GM12874 (cell line): ENCODE results near the gene NEXMIF.

Experiments
- CTCF ChIP-seq: IDR thresholded peaks from 2 replicates; pipeline ENCODE4 v1.5.1; 2011; ENCODE audit warnings: low read depth, mild to moderate bottlenecking, control low read depth, low read length, moderate library complexity; ENCODE audit not compliant: insufficient read depth

The NEXMIF gene

GRCh38 chrX:74925225-74926088 is at the start of gene NEXMIF:
Gene NEXMIF (minus strand): TSS chrX:74925452.
- peak; percentile 20; the same call in 1 of the 2 replicates for TF ChIP-seq CTCF

- TF ChIP-seq CTCF: no peak
Measured at GRCh38 chrX:74949717-74950116, 24.5 kb upstream of the NEXMIF start.

GRCh38 chrX:74940414-74940813 is 15.2 kb upstream of the NEXMIF start:
- TF ChIP-seq CTCF: no peak

GRCh38 chrX:74931214-74931613 is 6.0 kb upstream of the NEXMIF start:
- no peak for TF ChIP-seq CTCF

GRCh38 chrX:74924449-74925224 is 615 bp downstream of the NEXMIF start:
- TF ChIP-seq CTCF: no peak

- no peak for TF ChIP-seq CTCF
Measured at GRCh38 chrX:74923942-74924448, 1.3 kb downstream of the NEXMIF start.

GRCh38 chrX:74922922-74923543 is 2.2 kb downstream of the NEXMIF start:
- no peak for TF ChIP-seq CTCF
